Cardiac fibroblast (primary cell): ENCODE results near the gene ELF4.

Experiments used
- DNase-seq, 2 donors: peaks; one replicate each; pipeline versions ENCODE4 v3.0.0 to v3.0.0-alpha.2; 2010; ENCODE audit warnings: low read depth in 2 of 2
- H3K4me3 ChIP-seq, 2 donors: replicated peaks in 1 of 2; 1 replicate in 1 of 2; 2 replicates in 1 of 2; pipeline ENCODE4 v1.5.1; 2011; ENCODE audit warnings: low read depth in 2 of 2, low read length in 2 of 2, mild to moderate bottlenecking in 2 of 2, moderate library complexity in 1 of 2
- TF ChIP-seq, protein P1 (sequence below): IDR thresholded peaks from one replicate; pipeline ENCODE4 v1.5.1; 2011; ENCODE audit warnings: low read depth, mild to moderate bottlenecking, low read length, inconsistent platforms

The ELF4 gene

DNA sequence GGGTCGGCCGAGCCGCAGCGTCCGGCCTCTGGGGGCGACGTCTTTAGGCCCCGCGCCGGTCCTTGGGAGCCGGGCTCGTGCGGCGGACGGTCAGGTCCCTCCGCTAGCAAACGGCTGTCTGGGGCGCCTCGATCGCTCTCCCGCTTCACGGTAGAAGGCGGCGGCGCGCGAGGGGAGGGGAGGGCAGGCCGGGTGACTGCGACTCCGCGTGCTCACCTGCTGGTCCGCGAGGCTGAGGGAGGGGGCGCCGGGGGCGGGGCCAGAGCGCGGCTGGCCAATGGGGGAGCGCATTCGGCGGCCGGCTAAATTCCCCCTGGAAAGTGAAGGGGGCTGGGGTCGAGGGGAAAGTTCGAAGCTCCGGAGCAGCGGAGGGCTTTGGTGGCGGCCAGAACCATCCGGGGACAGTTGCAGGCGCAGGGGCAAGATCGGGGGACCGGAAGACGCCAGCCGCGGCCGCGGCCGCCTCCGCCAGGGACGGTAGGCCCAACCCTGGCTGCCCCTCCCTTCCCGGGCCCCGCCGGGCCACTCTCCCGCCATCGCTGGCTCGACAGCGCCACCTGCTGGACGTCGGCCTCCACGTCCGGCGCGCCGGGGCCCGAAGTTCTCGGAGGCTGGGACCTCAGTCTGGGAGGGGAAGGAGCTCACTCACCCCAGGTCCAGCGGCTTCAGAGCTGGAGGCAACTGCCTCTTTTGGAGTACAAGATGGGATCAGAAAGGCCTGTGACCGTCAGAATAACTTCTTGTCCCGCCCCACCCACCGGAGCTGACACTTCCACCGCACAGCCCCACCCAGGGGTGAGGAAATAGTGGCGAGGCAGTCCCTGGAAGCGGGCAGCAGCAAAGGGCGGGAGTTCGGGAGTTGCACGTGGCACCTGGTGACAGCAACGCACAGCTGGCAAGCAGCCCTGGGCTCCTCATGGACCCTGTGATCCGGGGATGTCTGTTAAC, 49.9 kb downstream of the ELF4 start:
- TF ChIP-seq, protein P1, sequence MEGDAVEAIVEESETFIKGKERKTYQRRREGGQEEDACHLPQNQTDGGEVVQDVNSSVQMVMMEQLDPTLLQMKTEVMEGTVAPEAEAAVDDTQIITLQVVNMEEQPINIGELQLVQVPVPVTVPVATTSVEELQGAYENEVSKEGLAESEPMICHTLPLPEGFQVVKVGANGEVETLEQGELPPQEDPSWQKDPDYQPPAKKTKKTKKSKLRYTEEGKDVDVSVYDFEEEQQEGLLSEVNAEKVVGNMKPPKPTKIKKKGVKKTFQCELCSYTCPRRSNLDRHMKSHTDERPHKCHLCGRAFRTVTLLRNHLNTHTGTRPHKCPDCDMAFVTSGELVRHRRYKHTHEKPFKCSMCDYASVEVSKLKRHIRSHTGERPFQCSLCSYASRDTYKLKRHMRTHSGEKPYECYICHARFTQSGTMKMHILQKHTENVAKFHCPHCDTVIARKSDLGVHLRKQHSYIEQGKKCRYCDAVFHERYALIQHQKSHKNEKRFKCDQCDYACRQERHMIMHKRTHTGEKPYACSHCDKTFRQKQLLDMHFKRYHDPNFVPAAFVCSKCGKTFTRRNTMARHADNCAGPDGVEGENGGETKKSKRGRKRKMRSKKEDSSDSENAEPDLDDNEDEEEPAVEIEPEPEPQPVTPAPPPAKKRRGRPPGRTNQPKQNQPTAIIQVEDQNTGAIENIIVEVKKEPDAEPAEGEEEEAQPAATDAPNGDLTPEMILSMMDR = peak; percentile 47
- peak overlapping the region; percentile 50 to 54 for H3K4me3 ChIP-seq
- DNase-seq = peak; percentile 59 to 65

DNA sequence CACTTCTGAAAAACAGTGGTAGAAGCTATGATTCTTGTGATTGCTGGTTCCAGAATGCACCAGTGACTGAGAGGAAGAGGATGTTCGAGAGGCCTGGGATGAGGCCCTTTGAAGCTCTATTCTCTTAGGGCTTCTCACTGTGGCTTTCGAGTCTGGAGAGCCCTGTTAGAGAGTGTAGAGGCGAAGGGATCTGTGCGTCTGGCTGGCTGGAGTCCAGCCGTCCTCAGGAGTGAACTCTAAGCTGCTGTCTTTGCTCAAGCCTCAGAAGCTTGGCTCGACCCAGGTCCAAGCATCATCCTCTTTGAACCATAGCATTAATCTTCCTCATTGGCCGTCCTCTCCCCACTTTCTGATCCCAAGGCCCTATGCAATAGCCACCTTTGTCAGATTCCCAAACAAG, 51.6 kb downstream of the ELF4 start:
- TF ChIP-seq, protein P1 = no peak
- H3K4me3 ChIP-seq = no peak overlapping the region
- DNase-seq = no peak

GRCh38 chrX:130057209-130057608, 53.1 kb downstream of the ELF4 start:
- no peak overlapping the region for H3K4me3 ChIP-seq
- TF ChIP-seq, protein P1 = no peak
- no peak for DNase-seq

GRCh38 chrX:130055899-130056298, 54.4 kb downstream of the ELF4 start:
- DNase-seq = no peak
- H3K4me3 ChIP-seq = no peak overlapping the region
- TF ChIP-seq, protein P1 = no peak

DNA sequence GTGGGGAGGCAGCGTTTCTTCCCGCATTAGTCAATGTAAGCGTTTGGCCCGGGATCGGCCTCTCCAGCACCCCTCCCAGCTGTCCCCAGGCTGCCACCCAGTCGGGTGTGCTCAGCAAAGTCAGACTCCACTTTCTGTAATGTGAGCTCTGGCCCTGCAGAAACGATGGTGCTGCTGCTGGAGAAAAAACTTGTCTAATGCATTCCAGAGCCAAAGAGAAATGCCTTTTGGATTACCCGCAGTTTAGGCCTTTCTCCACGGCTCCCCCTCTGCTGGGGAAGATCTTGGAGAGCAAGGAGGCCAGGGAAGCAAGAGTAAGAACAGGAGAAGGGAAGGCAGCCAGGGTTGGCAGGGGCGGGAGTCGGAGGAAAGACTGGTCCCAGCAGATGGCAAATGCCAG, 55.2 kb downstream of the ELF4 start:
- TF ChIP-seq, protein P1 = no peak
- DNase-seq = peak; percentile 14 to 54

DNA sequence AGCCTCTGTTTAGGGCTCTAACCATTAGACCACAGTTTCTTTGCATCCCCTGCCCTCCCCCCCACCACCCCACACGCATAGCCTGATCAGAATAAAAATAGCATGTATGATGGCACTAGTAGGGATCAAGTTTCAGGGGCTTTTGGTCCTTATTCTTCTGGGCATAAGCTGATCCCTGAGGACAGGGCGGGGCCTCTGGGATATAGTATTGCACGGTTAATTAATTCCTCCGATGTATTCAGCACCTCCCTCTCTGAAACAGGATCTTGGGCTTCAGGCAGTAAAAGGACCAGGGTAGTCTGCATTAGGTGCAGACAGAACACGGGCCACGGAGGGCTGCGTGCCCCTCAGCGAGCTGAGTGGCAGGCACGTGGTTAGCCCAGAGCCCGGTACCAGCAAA, 57.1 kb downstream of the ELF4 start:
- no peak overlapping the region for H3K4me3 ChIP-seq
- DNase-seq = no peak
- TF ChIP-seq, protein P1 = no peak

More for the DNA sequence above, 55.2 kb downstream of the ELF4 start:
- no peak overlapping the region for H3K4me3 ChIP-seq
